ENCODE data around the gene AURKB.
"Not testable (repeated sequence)": the region's sequence is repeated elsewhere in the genome, so short reads cannot be mapped to it uniquely, and the experiment has no call there.

Gene AURKB

GRCh38 chr17:8187517-8188262 is 22.7 kb downstream of the AURKB start:
- DNase-seq: peak; percentile 98

GRCh38 chr17:8186787-8187516 is 23.4 kb downstream of the AURKB start:
- DNase-seq: peak; percentile 93

GRCh38 chr17:8186446-8186786 is 24.0 kb downstream of the AURKB start:
- no peak for DNase-seq

- peak; percentile 68 for DNase-seq
Observed at GRCh38 chr17:8185582-8186445, 24.6 kb downstream of the AURKB start.

GRCh38 chr17:8176998-8177731 is 33.2 kb downstream of the AURKB start:
- no peak for DNase-seq

- peak; percentile 69 for DNase-seq
Observed at GRCh38 chr17:8176197-8176940, 34.0 kb downstream of the AURKB start, which contains the start of gene TMEM107. Gene TMEM107 (minus strand): TSS chr17:8176380. CDS start chr17:8176286, 94 bp downstream.

GRCh38 chr17:8175795-8176196 is 34.6 kb downstream of the AURKB start:
- DNase-seq: no peak

- no peak for DNase-seq
Observed at GRCh38 chr17:8173871-8174322, 36.5 kb downstream of the AURKB start.

GRCh38 chr17:8173056-8173870 is 37.1 kb downstream of the AURKB start:
- peak; percentile 99 for DNase-seq

GRCh38 chr17:8170186-8170585 is 40.2 kb downstream of the AURKB start:
- DNase-seq: not testable (repeated sequence)

GRCh38 chr17:8167526-8167925 is 42.8 kb downstream of the AURKB start:
- no peak for DNase-seq

GRCh38 chr17:8166731-8167130 is 43.6 kb downstream of the AURKB start:
- DNase-seq: no peak

- DNase-seq: no peak
Observed at GRCh38 chr17:8164815-8165131, 45.6 kb downstream of the AURKB start.

GRCh38 chr17:8163978-8164814 is 46.2 kb downstream of the AURKB start:
- peak; percentile 40 for DNase-seq

- no peak for DNase-seq
Observed at GRCh38 chr17:8162997-8163977, 47.1 kb downstream of the AURKB start.

GRCh38 chr17:8162233-8162996 is 48.0 kb downstream of the AURKB start, which contains the start of gene VAMP2:
Gene VAMP2 (minus strand): TSS chr17:8162948. CDS start chr17:8162879, 69 bp downstream.
- peak; percentile 30 for DNase-seq

GRCh38 chr17:8161289-8162232 is 48.8 kb downstream of the AURKB start:
- no peak for DNase-seq
